GM20431 (cell line): ENCODE data around the gene MTUS2.

ENCODE experiments used
- in situ Hi-C: fragments of 300-500 bp; cut with MseI, MboI; formaldehyde crosslinking; loops from one replicate; pipeline ENCODE4 v1.15.0; 2020; ENCODE audit warnings: low sequenced_read_pairs; ENCODE audit not compliant: unreplicated experiment

The MTUS2 gene

GRCh38 chr13:29543230-29544215 lies 723.4 kb downstream of the MTUS2 start:
- in situ Hi-C loops = no loop called here

GRCh38 chr13:29545988-29546387 lies 725.8 kb downstream of the MTUS2 start:
- in situ Hi-C loops = no loop called here

- in situ Hi-C loops = no loop called here
Measured at GRCh38 chr13:29546662-29547061, 726.5 kb downstream of the MTUS2 start.

GRCh38 chr13:29547153-29547552 lies 727.0 kb downstream of the MTUS2 start:
- in situ Hi-C loops = no loop called here

- in situ Hi-C loops = no loop called here
Measured at GRCh38 chr13:29548722-29549121, 728.6 kb downstream of the MTUS2 start.

- in situ Hi-C loops = no loop called here
Measured at GRCh38 chr13:29550430-29550988, 730.4 kb downstream of the MTUS2 start.

GRCh38 chr13:29551214-29551613 lies 731.1 kb downstream of the MTUS2 start:
- in situ Hi-C loops = no loop called here
